HG02798 (cell line): ENCODE measurements around the gene TIGD2.

Experiments used
- ATAC-seq: cut with Tn5 transposase; IDR thresholded peaks from one replicate; pipeline ENCODE4 v1.9.1; 2021; ENCODE audit warnings: mild to moderate bottlenecking; ENCODE audit not compliant: unreplicated experiment, poor library complexity

Gene TIGD2

GRCh38 chr4:89158884-89159503 is 47.7 kb downstream of the TIGD2 start:
- ATAC-seq: peak; percentile 72

- no peak for ATAC-seq
These were observed 49.5 kb downstream of the TIGD2 start for GRCh38 chr4:89160806-89161205.

- ATAC-seq: no peak
These were observed 50.5 kb downstream of the TIGD2 start for GRCh38 chr4:89161841-89162240.

GRCh38 chr4:89162496-89162895 is 51.2 kb downstream of the TIGD2 start:
- no peak for ATAC-seq

- ATAC-seq: no peak
These were observed 51.7 kb downstream of the TIGD2 start for GRCh38 chr4:89162987-89163386.

- no peak for ATAC-seq
These were observed 53.1 kb downstream of the TIGD2 start for GRCh38 chr4:89164400-89164799.
